ENCODE data around the gene CCN6. TPM values are rescaled to one million over a fixed set of nuclear protein-coding genes. Genes with fewer than 3 reads are reported as not detected.

Gene CCN6
- total RNA-seq, 4 donors from 2014 or later = 0.39 to 0.42 TPM; not detected in 2

- H3K27ac ChIP-seq = peak overlapping the region; percentile 78 to 96 (median 86)
- H3K4me3 ChIP-seq = no peak overlapping the region
- 20 to 25% methylated on average over 8 of the region's 8 CpGs for WGBS, 2 donors
- TF ChIP-seq EP300 (IDR thresholded peaks at IDR 0.05) (peak; percentile 47 to 90), POLR2A (IDR thresholded peaks at IDR 0.05) (peak in 1 of 2 donors; percentile 26), CTCF (IDR thresholded peaks at IDR 0.05) (no peak)
- H3K27me3 ChIP-seq = no peaks in the 10 kb centered on the region
- H3K9me3 ChIP-seq = no peaks in the 10 kb centered on the region
- peak; percentile 76 to 80 for DNase-seq (ENCODE audit: low spot score in 2 of 2)
- peaks cover 0 to 94% (median 47%) of the 10 kb centered on the region in 4 donors for H3K4me1 ChIP-seq
- H3K36me3 ChIP-seq = no peaks in the 10 kb centered on the region
Observed at GRCh38 chr6:112037783-112038216, 16.1 kb upstream of the CCN6 start.

- no peak for DNase-seq (ENCODE audit: low spot score in 2 of 2)
- H3K4me1 ChIP-seq = peaks cover 0 to 94% (median 47%) of the 10 kb centered on the region in 4 donors
- H3K4me3 ChIP-seq = no peak overlapping the region
- peak overlapping the region; percentile 78 to 96 (median 86) for H3K27ac ChIP-seq
- H3K27me3 ChIP-seq = no peaks in the 10 kb centered on the region
- H3K36me3 ChIP-seq = no peaks in the 10 kb centered on the region
- TF ChIP-seq EP300 (IDR thresholded peaks at IDR 0.05) (no peak), CTCF (IDR thresholded peaks at IDR 0.05) (no peak)
- no peaks in the 10 kb centered on the region for H3K9me3 ChIP-seq
- WGBS, 2 donors = 57 to 64% methylated on average over 5 of the region's 5 CpGs
Observed at GRCh38 chr6:112038268-112038667, 15.6 kb upstream of the CCN6 start.

- 52 to 57% methylated on average over 15 of the region's 15 CpGs for WGBS, 2 donors
- TF ChIP-seq CTCF (IDR thresholded peaks at IDR 0.05) (no peak), EP300 (IDR thresholded peaks at IDR 0.05) (peak in 1 of 2 donors; percentile 76), POLR2A (IDR thresholded peaks at IDR 0.05) (no peak)
Observed at GRCh38 chr6:112038756-112039430, 15.0 kb upstream of the CCN6 start.

GRCh38 chr6:112039431-112039770, 14.5 kb upstream of the CCN6 start:
- H3K36me3 ChIP-seq = no peaks in the 10 kb centered on the region
- no peak overlapping the region for H3K4me3 ChIP-seq
- peaks cover 0 to 83% (median 44%) of the 10 kb centered on the region in 4 donors for H3K4me1 ChIP-seq
- H3K27ac ChIP-seq = peak overlapping the region; percentile 78 to 96 (median 86)
- no peak for DNase-seq (ENCODE audit: low spot score in 2 of 2)
- 40 to 89% methylated on average over 2 of the region's 2 CpGs for WGBS, 2 donors
- H3K9me3 ChIP-seq = no peaks in the 10 kb centered on the region
- TF ChIP-seq EP300 (IDR thresholded peaks at IDR 0.05) (peak in 1 of 2 donors; percentile 7), CTCF (IDR thresholded peaks at IDR 0.05) (no peak), POLR2A (IDR thresholded peaks at IDR 0.05) (no peak)
- H3K27me3 ChIP-seq = no peaks in the 10 kb centered on the region

More at GRCh38 chr6:112038756-112039430, 15.0 kb upstream of the CCN6 start:
- peaks cover 0 to 89% (median 47%) of the 10 kb centered on the region in 4 donors for H3K4me1 ChIP-seq
- H3K27ac ChIP-seq = peak overlapping the region; percentile 78 to 96 (median 86)
- H3K36me3 ChIP-seq = no peaks in the 10 kb centered on the region
- H3K27me3 ChIP-seq = no peaks in the 10 kb centered on the region
- no peak overlapping the region for H3K4me3 ChIP-seq
- no peak for DNase-seq (ENCODE audit: low spot score in 2 of 2)
- no peaks in the 10 kb centered on the region for H3K9me3 ChIP-seq

- H3K4me3 ChIP-seq = no peak overlapping the region
- WGBS, 2 donors = 16 to 33% methylated on average over 1 of the region's 1 CpG
Observed at GRCh38 chr6:112040956-112041355, 12.9 kb upstream of the CCN6 start.

More at GRCh38 chr6:112040956-112041355, 12.9 kb upstream of the CCN6 start:
- Histone ChIP-seq H3K27ac (peak overlapping the region in 2 of 4 donors; percentile 91 to 96), H3K36me3 (no peaks in the 10 kb centered on the region), H3K9me3 (no peaks in the 10 kb centered on the region), H3K27me3 (no peaks in the 10 kb centered on the region), H3K4me1 (peaks cover 0 to 68% (median 37%) of the 10 kb centered on the region in 4 donors)
- DNase-seq (ENCODE audit: low spot score in 2 of 2) = no peak
- TF ChIP-seq EP300 (IDR thresholded peaks at IDR 0.05) = no peak
- no peak for TF ChIP-seq CTCF (IDR thresholded peaks at IDR 0.05)
- no peak for TF ChIP-seq POLR2A (IDR thresholded peaks at IDR 0.05)

Data from tibial nerve (tissue), 4 donors.